Skin epidermis (tissue), 12 donors: Measurements from ENCODE around the gene RECQL5.
A peak's percentile ranks its signal among the peaks of the same experiment; 100 is the strongest.

Experiments used
- H3K27ac ChIP-seq, 21 experiments: fragments of 200-600 bp; sonication (generic) in 11 of 21; one replicate each; pipeline ENCODE4 v1.5.0; 2020; ENCODE audit warnings: mild to moderate bottlenecking in 3 of 21, inconsistent platforms in 2 of 21, moderate library complexity in 2 of 21
- H3K4me3 ChIP-seq, 7 experiments: fragments of 200-600 bp; sonication (generic) in 2 of 7; one replicate each; pipeline ENCODE4 v1.5.0; 2020; ENCODE audit warnings: inconsistent platforms in 2 of 7, mild to moderate bottlenecking in 2 of 7, moderate library complexity in 1 of 7

RECQL5 gene

DNA sequence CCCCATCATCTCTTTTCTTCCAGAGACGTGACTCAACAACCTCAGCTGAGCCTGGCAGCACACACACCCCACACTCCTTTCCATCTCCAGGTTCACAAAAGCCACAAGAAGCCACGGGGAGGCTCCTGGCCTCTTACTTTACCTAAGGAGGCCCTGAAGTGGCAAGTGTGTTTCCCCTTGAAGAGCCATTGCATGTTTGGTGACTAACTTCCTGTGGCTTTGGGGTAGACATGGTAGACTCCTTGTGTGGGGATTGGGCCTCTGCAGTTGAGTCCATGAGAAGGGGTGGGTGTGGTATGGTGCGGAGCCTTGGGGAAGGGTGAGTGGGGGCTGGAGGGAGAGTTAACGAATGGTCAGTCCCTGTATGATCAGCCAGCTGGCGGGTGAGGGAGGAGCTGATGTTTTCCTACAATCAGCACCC is 24.4 kb upstream of the RECQL5 start:
- no peak overlapping the region for H3K4me3 ChIP-seq
- peak overlapping the region in 17 of 21 experiments; percentile 16 to 91 (median 83) for H3K27ac ChIP-seq

- peak overlapping the region in 20 of 21 experiments; percentile 57 to 91 (median 85) for H3K27ac ChIP-seq
- H3K4me3 ChIP-seq, result no peak overlapping the region
Observed at GRCh38 chr17:75689441-75689873, 22.5 kb upstream of the RECQL5 start.

GRCh38 chr17:75688209-75688825 is 21.4 kb upstream of the RECQL5 start:
- H3K4me3 ChIP-seq, result no peak overlapping the region

DNA sequence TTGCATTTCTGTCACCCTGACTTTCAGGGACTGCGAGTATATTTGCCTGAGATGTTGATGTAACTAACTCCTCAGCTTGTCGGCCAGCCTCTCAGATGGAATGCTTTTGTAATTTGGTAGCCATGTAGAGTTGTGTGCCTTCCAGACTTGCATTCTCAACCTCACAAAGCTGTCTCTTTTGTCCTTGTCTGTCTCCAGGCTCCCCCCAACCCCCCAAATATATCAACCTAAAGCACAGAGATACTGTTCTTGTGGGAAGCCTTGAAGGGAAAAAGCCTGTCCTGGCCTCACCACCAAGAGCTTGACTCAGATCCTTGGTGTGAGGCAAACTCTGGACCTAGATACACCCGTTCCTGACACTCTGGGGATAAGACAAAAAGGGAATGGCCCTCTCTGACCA is 18.5 kb upstream of the RECQL5 start:
- H3K27ac ChIP-seq, result peak overlapping the region in 20 of 21 experiments; percentile 45 to 91 (median 82)
- H3K4me3 ChIP-seq, result no peak overlapping the region

More at GRCh38 chr17:75688209-75688825, 21.4 kb upstream of the RECQL5 start:
- peak overlapping the region in 20 of 21 experiments; percentile 57 to 91 (median 85) for H3K27ac ChIP-seq

DNA sequence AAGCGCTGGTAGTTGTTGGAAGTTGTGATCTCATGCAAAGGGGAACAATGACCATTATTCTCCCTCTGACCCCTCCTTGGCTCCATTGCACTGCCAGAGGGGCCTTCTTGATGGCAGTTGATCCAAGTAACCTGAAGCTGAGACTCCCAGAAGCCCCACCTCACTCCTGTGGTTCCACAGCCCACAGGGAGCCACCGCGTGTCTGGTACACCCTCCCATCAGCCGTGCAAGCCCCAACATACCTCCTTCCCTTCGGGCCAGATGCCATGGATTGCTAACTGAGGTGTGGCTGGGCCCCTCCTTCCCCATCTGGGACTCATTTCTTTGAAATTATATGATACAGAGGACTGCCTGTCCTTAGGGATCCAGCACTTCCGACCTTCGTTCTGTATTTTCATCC is 18.0 kb upstream of the RECQL5 start:
- Histone ChIP-seq H3K4me3 (no peak overlapping the region), H3K27ac (peak overlapping the region; percentile 40 to 91 (median 81))

DNA sequence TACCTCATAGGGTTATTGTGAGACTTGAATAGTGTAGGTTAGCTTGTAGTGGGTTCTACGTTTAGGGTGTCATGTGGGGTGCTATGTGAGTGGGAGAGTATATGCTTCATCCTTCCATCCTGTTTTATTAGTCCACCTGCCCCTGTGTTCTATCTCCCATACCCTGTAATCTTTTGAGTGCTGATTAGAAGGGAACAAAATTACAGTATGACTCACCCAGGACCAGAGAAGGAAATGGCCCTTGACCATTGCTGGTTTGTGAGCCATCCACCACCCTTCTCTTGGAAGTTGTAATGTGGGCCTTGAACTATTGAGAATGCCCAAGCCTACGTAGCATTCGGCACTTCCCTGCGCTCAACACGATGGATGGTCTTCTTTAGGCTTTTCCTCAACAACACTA is 17.3 kb upstream of the RECQL5 start:
- Histone ChIP-seq H3K4me3 (no peak overlapping the region), H3K27ac (peak overlapping the region in 20 of 21 experiments; percentile 40 to 91 (median 82))

DNA sequence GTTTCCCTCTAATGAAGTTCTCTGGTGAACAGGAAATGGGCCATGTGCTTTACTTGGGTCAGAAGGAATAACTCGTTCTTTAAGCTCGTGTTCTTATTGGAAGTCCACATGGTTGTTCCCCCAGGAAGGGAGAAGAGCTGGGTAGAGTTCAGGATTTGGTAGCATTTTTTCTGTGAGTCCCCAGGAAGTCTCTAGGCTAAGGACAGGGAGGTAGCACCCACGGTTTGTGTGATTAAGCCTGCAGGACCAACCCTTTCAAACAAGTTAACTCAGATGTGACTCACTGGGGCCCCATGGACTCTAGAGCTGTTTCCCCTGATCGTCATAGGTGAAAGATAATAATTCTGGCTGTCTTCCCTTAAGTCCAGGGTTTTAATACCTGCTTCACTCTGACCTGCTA is 16.6 kb upstream of the RECQL5 start:
- H3K4me3 ChIP-seq, result no peak overlapping the region
- H3K27ac ChIP-seq, result peak overlapping the region in 17 of 21 experiments; percentile 4 to 91 (median 84)

- Histone ChIP-seq H3K27ac (peak overlapping the region in 15 of 21 experiments; percentile 4 to 82 (median 58)), H3K4me3 (no peak overlapping the region)
Observed at GRCh38 chr17:75681289-75681688, 14.3 kb upstream of the RECQL5 start.

DNA sequence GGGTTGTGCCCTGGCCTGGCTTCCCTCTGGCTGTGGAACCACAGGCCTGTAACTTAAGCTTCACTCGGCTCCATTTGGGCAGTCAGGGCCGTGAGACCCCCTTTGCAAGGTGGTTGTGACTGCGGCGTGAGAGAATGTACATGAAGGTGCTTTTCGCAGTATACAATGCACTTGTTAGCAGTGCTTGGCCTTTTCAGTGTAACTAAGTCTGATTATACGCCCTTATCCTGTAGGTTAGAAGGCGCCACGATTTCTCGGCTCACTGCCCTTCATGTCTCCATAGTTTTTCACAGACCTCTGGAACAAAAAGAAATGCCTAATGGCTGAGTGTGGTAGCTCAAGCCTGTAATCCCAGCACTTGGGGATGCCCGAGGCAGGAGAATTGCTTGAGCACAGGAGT is 13.5 kb upstream of the RECQL5 start:
- Histone ChIP-seq H3K4me3 (no peak overlapping the region), H3K27ac (peak overlapping the region in 18 of 21 experiments; percentile 4 to 82 (median 50))

DNA sequence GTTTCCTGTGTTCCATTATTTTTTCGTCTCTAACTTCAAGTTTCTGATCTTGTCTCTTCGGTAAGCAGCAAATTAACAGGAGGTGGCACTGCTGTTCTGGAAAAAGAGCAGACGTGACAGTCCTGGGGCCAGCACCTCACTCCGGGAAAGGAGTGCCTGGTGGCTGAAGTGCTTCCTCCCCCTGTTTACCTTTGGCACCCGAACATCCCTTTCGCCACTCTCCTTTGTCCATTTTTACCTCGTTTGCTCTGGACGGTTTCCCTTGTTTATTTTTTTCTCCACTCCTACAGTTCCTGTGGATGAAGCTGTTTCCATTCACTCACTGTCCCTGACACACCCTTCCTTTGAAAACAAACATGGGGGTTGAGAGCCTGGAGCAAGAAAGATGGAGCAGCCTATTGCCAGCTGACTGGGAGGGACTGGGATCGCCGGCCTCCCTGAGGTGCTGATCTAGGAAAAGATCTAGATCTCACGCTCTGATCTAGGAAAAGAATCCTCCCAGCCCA is 12.8 kb upstream of the RECQL5 start:
- peak overlapping the region in 15 of 21 experiments; percentile 5 to 82 (median 58) for H3K27ac ChIP-seq
- no peak overlapping the region for H3K4me3 ChIP-seq

GRCh38 chr17:75676461-75676860 is 9.5 kb upstream of the RECQL5 start:
- H3K4me3 ChIP-seq, result no peak overlapping the region
- peak overlapping the region in 1 of 21 experiments; percentile 13 for H3K27ac ChIP-seq

DNA sequence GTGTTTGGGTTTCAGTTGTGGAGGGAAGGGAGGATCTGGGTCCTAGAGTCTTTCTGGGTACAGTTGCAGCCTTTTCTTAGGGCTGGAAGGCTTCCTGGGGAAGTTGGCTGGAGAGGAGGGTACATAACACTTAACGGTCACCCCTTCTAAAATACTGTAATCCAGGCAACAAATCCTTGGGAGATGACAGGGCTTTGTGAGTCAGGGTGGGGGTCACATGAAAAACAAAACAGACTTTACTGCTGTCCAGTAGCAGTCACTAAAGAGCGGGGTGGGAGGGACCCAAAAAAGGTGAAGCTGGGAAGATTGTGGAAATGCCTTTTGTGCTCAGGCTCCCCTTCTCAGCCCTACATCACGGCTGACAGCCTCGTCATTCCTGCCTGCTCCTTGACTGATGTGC is 6.5 kb upstream of the RECQL5 start:
- Histone ChIP-seq H3K4me3 (no peak overlapping the region), H3K27ac (no peak overlapping the region)

DNA sequence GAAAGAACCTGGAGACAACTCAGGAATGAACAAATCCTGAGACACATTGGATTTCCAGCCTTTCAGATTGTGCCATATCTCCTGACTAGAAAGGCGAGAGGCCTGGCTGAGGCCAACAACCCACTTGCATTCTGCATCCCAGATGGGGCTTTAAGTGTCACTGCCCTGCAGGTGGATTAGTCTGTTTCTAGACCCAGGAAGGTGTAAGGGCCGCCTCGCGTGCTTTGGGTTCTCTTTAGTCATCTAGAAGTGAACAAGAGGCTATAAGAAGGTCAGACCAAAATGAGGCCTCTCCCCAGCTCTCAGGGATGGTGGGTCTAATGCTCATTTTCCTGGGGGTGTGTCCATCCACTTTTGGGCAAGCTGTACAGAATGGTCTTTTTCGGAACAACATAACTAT is 5.1 kb upstream of the RECQL5 start:
- Histone ChIP-seq H3K4me3 (no peak overlapping the region), H3K27ac (no peak overlapping the region)

GRCh38 chr17:75670868-75671267 is 3.9 kb upstream of the RECQL5 start:
- no peak overlapping the region for H3K4me3 ChIP-seq
- no peak overlapping the region for H3K27ac ChIP-seq

- Histone ChIP-seq H3K4me3 (peak overlapping the region in 5 of 7 experiments; percentile 62 to 100 (median 97)), H3K27ac (peak overlapping the region in 2 of 21 experiments; percentile 49 to 96)
Observed at GRCh38 chr17:75668489-75668888, 1.5 kb upstream of the RECQL5 start.

GRCh38 chr17:75667825-75668224 is 871 bp upstream of the RECQL5 start:
- H3K27ac ChIP-seq, result peak overlapping the region in 18 of 21 experiments; percentile 77 to 97 (median 88)
- H3K4me3 ChIP-seq, result peak overlapping the region; percentile 62 to 100 (median 97)

- peak overlapping the region in 5 of 7 experiments; percentile 62 to 100 (median 97) for H3K4me3 ChIP-seq
- peak overlapping the region in 1 of 21 experiments; percentile 96 for H3K27ac ChIP-seq
Observed at GRCh38 chr17:75665981-75666380, 973 bp downstream of the RECQL5 start.

DNA sequence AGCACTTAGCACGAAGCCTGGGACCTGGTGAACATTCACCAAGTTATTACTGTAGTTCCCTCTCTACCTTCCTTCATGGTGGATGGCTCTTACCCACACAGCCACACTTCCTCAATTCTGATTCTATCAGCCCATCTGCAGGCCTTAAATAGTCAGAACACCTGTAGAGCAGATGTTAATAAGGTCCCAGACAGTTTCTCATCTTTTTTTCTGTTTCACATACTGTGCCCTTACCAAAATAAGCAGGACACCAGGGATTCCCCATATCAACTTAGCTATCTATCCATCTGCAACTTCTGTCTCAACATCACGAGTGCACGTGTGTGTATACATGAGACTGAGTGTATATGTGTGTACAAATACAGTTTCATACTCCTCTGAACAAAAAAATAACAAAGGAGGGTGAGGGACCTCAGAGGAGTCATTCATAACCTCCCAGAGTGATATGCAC is 2.8 kb downstream of the RECQL5 start:
- no peak overlapping the region for H3K27ac ChIP-seq
- no peak overlapping the region for H3K4me3 ChIP-seq

DNA sequence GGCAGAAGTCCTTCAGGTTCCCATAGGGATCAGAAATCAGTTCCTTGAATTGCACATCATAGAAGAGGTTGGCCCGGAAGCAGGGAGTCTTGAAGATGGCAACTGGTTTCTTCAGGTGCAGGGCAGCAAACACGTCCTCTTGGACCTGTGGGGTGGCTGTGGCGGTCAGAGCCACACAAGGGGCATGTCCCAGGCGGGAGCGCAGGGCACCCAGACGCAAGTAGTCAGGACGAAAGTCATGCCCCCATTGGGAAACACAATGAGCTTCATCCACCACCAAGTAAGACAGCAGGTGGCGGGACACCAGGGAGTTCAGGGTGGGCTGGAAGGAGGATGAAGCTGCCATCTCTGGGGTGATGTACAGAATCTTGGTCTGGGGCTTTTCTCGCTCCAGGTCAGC is 4.4 kb downstream of the RECQL5 start:
- H3K27ac ChIP-seq, result no peak overlapping the region
- H3K4me3 ChIP-seq, result no peak overlapping the region

DNA sequence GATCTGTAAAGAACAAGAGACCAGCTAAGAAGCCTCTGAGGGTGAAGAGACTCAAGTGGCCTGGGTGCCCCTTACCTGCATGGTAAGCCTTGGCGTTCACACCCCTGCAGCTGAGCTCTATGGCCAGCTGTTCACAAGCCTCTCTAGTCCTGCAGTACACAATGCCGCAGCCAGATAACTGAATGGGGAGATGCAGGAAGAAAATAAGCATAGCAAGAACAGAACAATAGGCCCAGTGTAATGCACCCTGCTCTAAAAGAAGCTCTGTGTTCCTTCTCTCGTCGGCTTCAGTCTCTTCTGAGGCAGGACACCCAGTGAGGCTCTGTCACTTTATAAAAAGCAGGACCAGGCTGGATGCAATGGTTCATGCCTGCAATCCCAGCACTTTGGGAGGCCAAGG is 5.4 kb downstream of the RECQL5 start:
- Histone ChIP-seq H3K27ac (peak overlapping the region in 1 of 21 experiments; percentile 10), H3K4me3 (no peak overlapping the region)

DNA sequence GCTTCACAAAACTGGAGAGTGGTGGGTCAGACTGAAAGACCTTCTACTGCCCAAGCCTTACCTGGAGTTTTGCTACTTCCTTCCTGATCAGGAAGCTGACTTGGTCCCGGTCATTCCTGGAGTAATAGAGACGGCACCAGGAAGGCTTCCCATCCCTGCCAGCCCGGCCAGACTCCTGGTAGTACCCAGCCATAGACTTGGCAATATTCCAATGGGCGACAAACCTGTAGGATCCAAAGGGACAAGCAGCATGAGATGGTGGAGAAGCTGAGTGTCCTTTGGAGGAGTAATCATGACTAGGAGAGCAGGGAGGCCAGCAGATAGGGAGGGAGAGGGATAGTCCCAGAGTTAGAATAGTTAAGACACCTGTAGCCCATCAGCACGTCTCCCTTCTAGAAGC is 8.7 kb downstream of the RECQL5 start:
- H3K27ac ChIP-seq, result no peak overlapping the region
- H3K4me3 ChIP-seq, result no peak overlapping the region
